Adipocyte (in vitro differentiated cells): ENCODE results near the gene FBXL14.

Experiments
- DNase-seq: peaks from one replicate; pipeline ENCODE4 v3.0.0-alpha.2; 2015; ENCODE audit warnings: low read depth
- H3K27me3 ChIP-seq: replicated peaks from 2 replicates; pipeline ENCODE4 v1.7.0; 2013; ENCODE audit warnings: mild to moderate bottlenecking, low read length, moderate library complexity; ENCODE audit not compliant: control insufficient read depth, insufficient read depth
- H3K36me3 ChIP-seq: 2 replicates; pipeline ENCODE4 v1.7.0; 2013; ENCODE audit warnings: low read length, mild to moderate bottlenecking, moderate library complexity; ENCODE audit not compliant: control insufficient read depth, insufficient read depth, severe bottlenecking
- H3K4me1 ChIP-seq: 2 replicates; pipeline ENCODE4 v1.7.0; 2013; ENCODE audit warnings: mild to moderate bottlenecking, low read length, moderate library complexity; ENCODE audit not compliant: control insufficient read depth, insufficient read depth
- H3K4me3 ChIP-seq: 2 replicates; pipeline ENCODE4 v1.7.0; 2013; ENCODE audit warnings: mild to moderate bottlenecking, low read length, moderate library complexity
- H3K9ac ChIP-seq: 2 replicates; pipeline ENCODE4 v1.7.0; 2013; ENCODE audit warnings: mild to moderate bottlenecking, low read length, moderate library complexity
- H3K9me3 ChIP-seq: 2 replicates; pipeline ENCODE4 v1.7.0; 2013; ENCODE audit warnings: mild to moderate bottlenecking, low read length, moderate library complexity; ENCODE audit not compliant: control insufficient read depth

The FBXL14 gene

GRCh38 chr12:1576410-1577241, 17.8 kb downstream of the FBXL14 start:
- H3K4me1 ChIP-seq: peaks cover 31% of the 10 kb centered on the region
- no peaks in the 10 kb centered on the region for H3K27me3 ChIP-seq
- no peak for DNase-seq
- H3K9ac ChIP-seq: peak overlapping the region; percentile 48
- no peaks in the 10 kb centered on the region for H3K36me3 ChIP-seq
- H3K4me3 ChIP-seq: peak overlapping the region; percentile 64
- H3K9me3 ChIP-seq: no peaks in the 10 kb centered on the region

- Histone ChIP-seq H3K9ac (peak overlapping the region; percentile 48), H3K4me3 (peak overlapping the region; percentile 64), H3K36me3 (no peaks in the 10 kb centered on the region), H3K27me3 (no peaks in the 10 kb centered on the region), H3K9me3 (no peaks in the 10 kb centered on the region), H3K4me1 (peaks cover 27% of the 10 kb centered on the region)
- DNase-seq: no peak
Measured at GRCh38 chr12:1575408-1576401, 18.7 kb downstream of the FBXL14 start.

- no peaks in the 10 kb centered on the region for H3K36me3 ChIP-seq
- no peaks in the 10 kb centered on the region for H3K9me3 ChIP-seq
- DNase-seq: no peak
- peaks cover 27% of the 10 kb centered on the region for H3K4me1 ChIP-seq
- no peaks in the 10 kb centered on the region for H3K27me3 ChIP-seq
- no peak overlapping the region for H3K9ac ChIP-seq
- no peak overlapping the region for H3K4me3 ChIP-seq
Measured at GRCh38 chr12:1574865-1575259, 19.5 kb downstream of the FBXL14 start.

GRCh38 chr12:1573960-1574864, 20.2 kb downstream of the FBXL14 start:
- H3K4me3 ChIP-seq: no peak overlapping the region
- no peaks in the 10 kb centered on the region for H3K27me3 ChIP-seq
- DNase-seq: no peak
- no peaks in the 10 kb centered on the region for H3K36me3 ChIP-seq
- no peak overlapping the region for H3K9ac ChIP-seq
- H3K4me1 ChIP-seq: peaks cover 27% of the 10 kb centered on the region
- no peaks in the 10 kb centered on the region for H3K9me3 ChIP-seq

- Histone ChIP-seq H3K4me1 (peaks cover 27% of the 10 kb centered on the region), H3K9ac (no peak overlapping the region), H3K9me3 (no peaks in the 10 kb centered on the region), H3K4me3 (no peak overlapping the region), H3K27me3 (no peaks in the 10 kb centered on the region), H3K36me3 (no peaks in the 10 kb centered on the region)
- DNase-seq: no peak
Measured at GRCh38 chr12:1572731-1573130, 21.6 kb downstream of the FBXL14 start.

- Histone ChIP-seq H3K36me3 (no peaks in the 10 kb centered on the region), H3K9me3 (no peaks in the 10 kb centered on the region), H3K27me3 (no peaks in the 10 kb centered on the region), H3K4me3 (no peak overlapping the region), H3K4me1 (no peaks in the 10 kb centered on the region), H3K9ac (no peak overlapping the region)
- no peak for DNase-seq
Measured at GRCh38 chr12:1567852-1568251, 26.5 kb downstream of the FBXL14 start.

GRCh38 chr12:1566449-1567135, 27.8 kb downstream of the FBXL14 start:
- Histone ChIP-seq H3K36me3 (no peaks in the 10 kb centered on the region), H3K27me3 (no peaks in the 10 kb centered on the region), H3K9me3 (no peaks in the 10 kb centered on the region), H3K4me3 (no peak overlapping the region), H3K9ac (no peak overlapping the region), H3K4me1 (no peaks in the 10 kb centered on the region)
- DNase-seq: no peak

GRCh38 chr12:1565172-1565571, 29.2 kb downstream of the FBXL14 start:
- Histone ChIP-seq H3K9ac (no peak overlapping the region), H3K9me3 (no peaks in the 10 kb centered on the region), H3K4me1 (no peaks in the 10 kb centered on the region), H3K36me3 (no peaks in the 10 kb centered on the region), H3K27me3 (no peaks in the 10 kb centered on the region), H3K4me3 (no peak overlapping the region)
- no peak for DNase-seq

GRCh38 chr12:1564067-1564466, 30.3 kb downstream of the FBXL14 start:
- Histone ChIP-seq H3K4me3 (no peak overlapping the region), H3K9ac (no peak overlapping the region), H3K36me3 (no peaks in the 10 kb centered on the region), H3K27me3 (no peaks in the 10 kb centered on the region), H3K4me1 (no peaks in the 10 kb centered on the region), H3K9me3 (no peaks in the 10 kb centered on the region)
- no peak for DNase-seq

- no peaks in the 10 kb centered on the region for H3K4me1 ChIP-seq
- no peaks in the 10 kb centered on the region for H3K9me3 ChIP-seq
- no peak for DNase-seq
- no peaks in the 10 kb centered on the region for H3K27me3 ChIP-seq
- H3K4me3 ChIP-seq: no peak overlapping the region
- no peaks in the 10 kb centered on the region for H3K36me3 ChIP-seq
- H3K9ac ChIP-seq: no peak overlapping the region
Measured at GRCh38 chr12:1562813-1563407, 31.5 kb downstream of the FBXL14 start.
